Ishikawa (cell line): Measurements from ENCODE around the gene TNFRSF1A.

Experiments
- CREB1 ChIP-seq: IDR thresholded peaks from 2 replicates; pipeline ENCODE4 v1.6.1; 2012; ENCODE audit warnings: low read depth
- EP300 ChIP-seq: IDR thresholded peaks from 2 replicates; pipeline ENCODE4 v1.6.1; 2012; ENCODE audit warnings: borderline replicate concordance
- NFIC ChIP-seq: IDR thresholded peaks from 2 replicates; pipeline ENCODE4 v1.6.1; 2012
- RAD21 ChIP-seq: IDR thresholded peaks from 2 replicates; pipeline ENCODE4 v1.6.1; 2012; ENCODE audit warnings: low read depth
- TAF1 ChIP-seq: IDR thresholded peaks from 2 replicates; pipeline ENCODE4 v1.6.1; 2012; ENCODE audit warnings: low read depth, mild to moderate bottlenecking
- TCF12 ChIP-seq: IDR thresholded peaks from 2 replicates; pipeline ENCODE4 v1.6.1; 2012; ENCODE audit warnings: low read depth
- TEAD4 ChIP-seq: IDR thresholded peaks from 2 replicates; pipeline ENCODE4 v1.6.1; 2012
- YY1 ChIP-seq: IDR thresholded peaks from 2 replicates; pipeline ENCODE4 v1.6.1; 2012; ENCODE audit warnings: low read depth
- ZBTB7A ChIP-seq: IDR thresholded peaks from 2 replicates; pipeline ENCODE4 v1.6.1; 2012; ENCODE audit warnings: low read depth
- TF ChIP-seq, protein P1 (sequence below): IDR thresholded peaks from 2 replicates; pipeline ENCODE4 v1.6.1; 2012; ENCODE audit warnings: low read depth, mild to moderate bottlenecking
- TF ChIP-seq, protein P2 (sequence below): IDR thresholded peaks from 2 replicates; pipeline ENCODE4 v1.6.1; 2012

DNA sequence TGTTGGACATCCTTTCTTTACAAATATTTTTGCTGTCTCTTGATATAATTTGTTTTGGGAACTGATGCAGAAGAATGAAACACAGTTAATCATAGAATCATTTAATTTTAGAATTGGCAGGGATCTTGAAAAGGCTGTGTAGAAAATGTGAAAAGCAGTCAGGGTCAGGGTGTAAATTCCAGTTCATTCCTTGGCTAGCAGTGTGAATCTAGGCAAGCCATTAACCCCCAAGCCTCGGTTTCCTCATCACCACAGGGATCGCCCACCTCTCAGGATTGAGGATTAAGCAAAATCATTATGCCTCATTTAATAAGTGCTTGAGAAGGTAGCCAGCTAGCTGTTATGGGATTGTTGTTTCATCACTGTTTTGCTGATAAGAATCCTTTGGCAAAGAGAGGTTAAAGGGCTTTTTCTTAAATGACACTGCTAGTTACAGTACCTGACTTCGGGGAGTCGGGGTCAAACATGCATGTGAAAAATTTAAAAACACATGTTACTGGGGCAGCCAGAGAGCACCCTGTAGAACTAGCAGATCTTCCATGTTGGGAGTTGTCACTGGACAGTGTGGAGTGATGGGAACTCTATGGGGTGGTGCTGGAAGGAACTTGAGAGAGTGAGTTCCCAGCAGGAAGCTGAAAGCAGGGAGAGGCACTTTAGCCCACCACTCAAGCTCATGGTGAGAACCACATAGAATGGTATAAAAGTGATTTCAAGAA is 10.7 kb downstream of the TNFRSF1A start:
- TF ChIP-seq NFIC (no peak), TEAD4 (no peak), EP300 (no peak), RAD21 (no peak), CREB1 (no peak), TAF1 (no peak), YY1 (no peak), TCF12 (no peak), ZBTB7A (no peak)
- TF ChIP-seq, protein P1, sequence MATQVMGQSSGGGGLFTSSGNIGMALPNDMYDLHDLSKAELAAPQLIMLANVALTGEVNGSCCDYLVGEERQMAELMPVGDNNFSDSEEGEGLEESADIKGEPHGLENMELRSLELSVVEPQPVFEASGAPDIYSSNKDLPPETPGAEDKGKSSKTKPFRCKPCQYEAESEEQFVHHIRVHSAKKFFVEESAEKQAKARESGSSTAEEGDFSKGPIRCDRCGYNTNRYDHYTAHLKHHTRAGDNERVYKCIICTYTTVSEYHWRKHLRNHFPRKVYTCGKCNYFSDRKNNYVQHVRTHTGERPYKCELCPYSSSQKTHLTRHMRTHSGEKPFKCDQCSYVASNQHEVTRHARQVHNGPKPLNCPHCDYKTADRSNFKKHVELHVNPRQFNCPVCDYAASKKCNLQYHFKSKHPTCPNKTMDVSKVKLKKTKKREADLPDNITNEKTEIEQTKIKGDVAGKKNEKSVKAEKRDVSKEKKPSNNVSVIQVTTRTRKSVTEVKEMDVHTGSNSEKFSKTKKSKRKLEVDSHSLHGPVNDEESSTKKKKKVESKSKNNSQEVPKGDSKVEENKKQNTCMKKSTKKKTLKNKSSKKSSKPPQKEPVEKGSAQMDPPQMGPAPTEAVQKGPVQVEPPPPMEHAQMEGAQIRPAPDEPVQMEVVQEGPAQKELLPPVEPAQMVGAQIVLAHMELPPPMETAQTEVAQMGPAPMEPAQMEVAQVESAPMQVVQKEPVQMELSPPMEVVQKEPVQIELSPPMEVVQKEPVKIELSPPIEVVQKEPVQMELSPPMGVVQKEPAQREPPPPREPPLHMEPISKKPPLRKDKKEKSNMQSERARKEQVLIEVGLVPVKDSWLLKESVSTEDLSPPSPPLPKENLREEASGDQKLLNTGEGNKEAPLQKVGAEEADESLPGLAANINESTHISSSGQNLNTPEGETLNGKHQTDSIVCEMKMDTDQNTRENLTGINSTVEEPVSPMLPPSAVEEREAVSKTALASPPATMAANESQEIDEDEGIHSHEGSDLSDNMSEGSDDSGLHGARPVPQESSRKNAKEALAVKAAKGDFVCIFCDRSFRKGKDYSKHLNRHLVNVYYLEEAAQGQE = no peak
- TF ChIP-seq, protein P2, sequence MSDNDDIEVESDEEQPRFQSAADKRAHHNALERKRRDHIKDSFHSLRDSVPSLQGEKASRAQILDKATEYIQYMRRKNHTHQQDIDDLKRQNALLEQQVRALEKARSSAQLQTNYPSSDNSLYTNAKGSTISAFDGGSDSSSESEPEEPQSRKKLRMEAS = no peak
